Middle frontal gyrus (tissue), 1 donor: ENCODE measurements around the gene FBLN1.
"Not testable (repeated sequence)": the region's sequence is repeated elsewhere in the genome, so short reads cannot be mapped to it uniquely, and the experiment has no call there.

Experiments used
- DNase-seq: peaks from one replicate; pipeline ENCODE4 v3.0.0-alpha.2; 2015; ENCODE audit warnings: low spot score; ENCODE audit errors: extremely low spot score

FBLN1 gene

GRCh38 chr22:45608045-45608444 is 105.4 kb downstream of the FBLN1 start:
- not testable (repeated sequence) for DNase-seq

GRCh38 chr22:45608763-45609180 is 106.1 kb downstream of the FBLN1 start:
- DNase-seq: no peak

GRCh38 chr22:45612451-45612901 is 109.8 kb downstream of the FBLN1 start:
- DNase-seq: no peak

- DNase-seq: no peak
Observed at GRCh38 chr22:45612940-45613339, 110.3 kb downstream of the FBLN1 start.

- DNase-seq: no peak
Observed at GRCh38 chr22:45615364-45615763, 112.7 kb downstream of the FBLN1 start.

GRCh38 chr22:45616432-45616831 is 113.7 kb downstream of the FBLN1 start:
- no peak for DNase-seq

- no peak for DNase-seq
Observed at GRCh38 chr22:45617948-45618347, 115.3 kb downstream of the FBLN1 start.

GRCh38 chr22:45620706-45621105 is 118.0 kb downstream of the FBLN1 start:
- no peak for DNase-seq

GRCh38 chr22:45621836-45622600 is 119.3 kb downstream of the FBLN1 start:
- no peak for DNase-seq

GRCh38 chr22:45623464-45624145 is 120.9 kb downstream of the FBLN1 start:
- DNase-seq: not testable (repeated sequence)

GRCh38 chr22:45626198-45626651 is 123.5 kb downstream of the FBLN1 start:
- no peak for DNase-seq

GRCh38 chr22:45627489-45628233 is 125.0 kb downstream of the FBLN1 start:
- DNase-seq: no peak

- DNase-seq: no peak
Observed at GRCh38 chr22:45628515-45628914, 125.8 kb downstream of the FBLN1 start.

- DNase-seq: no peak
Observed at GRCh38 chr22:45629469-45630089, 126.9 kb downstream of the FBLN1 start.

- no peak for DNase-seq
Observed at GRCh38 chr22:45630436-45630835, 127.8 kb downstream of the FBLN1 start.

- peak; percentile 13 for DNase-seq
Observed at GRCh38 chr22:45631140-45631840, 128.6 kb downstream of the FBLN1 start.

- no peak for DNase-seq
Observed at GRCh38 chr22:45631841-45632238, 129.2 kb downstream of the FBLN1 start.

- no peak for DNase-seq
Observed at GRCh38 chr22:45632791-45633515, 130.3 kb downstream of the FBLN1 start.

- DNase-seq: no peak
Observed at GRCh38 chr22:45636683-45637082, 134.0 kb downstream of the FBLN1 start.

GRCh38 chr22:45638197-45638596 is 135.5 kb downstream of the FBLN1 start:
- no peak for DNase-seq
